Endodermal cell (in vitro differentiated cells): ENCODE results near the gene PTPRM. TPM values are rescaled to one million over a fixed set of nuclear protein-coding genes. Genes with fewer than 3 reads are reported as not detected.

Experiments
- DNase-seq: peaks from one replicate; pipeline ENCODE4 v3.0.0-alpha.2; 2017
- H3K27ac ChIP-seq: 2 replicates; pipeline ENCODE4 v1.5.1; 2013; ENCODE audit warnings: mild to moderate bottlenecking, low read depth, low read length, moderate library complexity
- H3K27me3 ChIP-seq: 2 replicates; pipeline ENCODE4 v1.6.1; 2013; ENCODE audit warnings: mild to moderate bottlenecking, low read length, moderate library complexity; ENCODE audit not compliant: insufficient read depth, control insufficient read depth, poor library complexity, severe bottlenecking
- H3K36me3 ChIP-seq: 2 replicates; pipeline ENCODE4 v1.7.0; 2013; ENCODE audit warnings: mild to moderate bottlenecking, low read length, moderate library complexity; ENCODE audit not compliant: control insufficient read depth, insufficient read depth
- H3K4me1 ChIP-seq: one replicate; pipeline ENCODE4 v1.7.0; 2013; ENCODE audit warnings: low read length; ENCODE audit not compliant: control insufficient read depth, insufficient read depth
- H3K4me3 ChIP-seq: 2 replicates; pipeline ENCODE4 v1.5.1; 2013; ENCODE audit warnings: mild to moderate bottlenecking, low read length, moderate library complexity
- H3K9ac ChIP-seq: 2 replicates; pipeline ENCODE4 v1.6.1; 2013; ENCODE audit warnings: mild to moderate bottlenecking, low read length, moderate library complexity; ENCODE audit not compliant: poor library complexity, severe bottlenecking; ENCODE audit errors: extremely low read depth
- H3K9me3 ChIP-seq: 2 replicates; pipeline ENCODE4 v1.6.1; 2013; ENCODE audit warnings: mild to moderate bottlenecking, low read length, moderate library complexity; ENCODE audit not compliant: control insufficient read depth
- H3K27ac Mint-ChIP-seq: 2 replicates; pipeline ENCODE4 v1.8.0; 2020; ENCODE audit warnings: mixed read lengths
- H3K27me3 Mint-ChIP-seq: 2 replicates; pipeline ENCODE4 v1.8.0; 2021; ENCODE audit warnings: mild to moderate bottlenecking, mixed read lengths; ENCODE audit not compliant: insufficient read depth
- H3K36me3 Mint-ChIP-seq: 2 replicates; pipeline ENCODE4 v1.8.0; 2020; ENCODE audit warnings: low read depth, mixed read lengths
- H3K4me1 Mint-ChIP-seq: 2 replicates; pipeline ENCODE4 v1.8.0; 2020; ENCODE audit warnings: mixed read lengths
- H3K4me3 Mint-ChIP-seq: 2 replicates; pipeline ENCODE4 v1.8.0; 2020; ENCODE audit warnings: mild to moderate bottlenecking, moderate library complexity, mixed read lengths
- H3K9me3 Mint-ChIP-seq: 2 replicates; pipeline ENCODE4 v1.8.0; 2020; ENCODE audit warnings: mild to moderate bottlenecking, mixed read lengths
- WGBS, 2 experiments: methylation state at CpG; one replicate each; pipeline versions ENCODE4 v1.1.5 to v1.1.7; 2013; ENCODE audit warnings: missing lambda C conversion rate in 2 of 2, mixed read lengths in 1 of 2; ENCODE audit not compliant: insufficient coverage in 1 of 2, insufficient read length in 1 of 2; 5-methylcytosine and 5-hydroxymethylcytosine counted together
- total RNA-seq, 2 donors: library from RNA; stranded (reverse); fragmentation: NEBNext Ultra II Directional in 1 of 2; extraction: Animal tissue kit (Norgen Biotek cat#: 25700) in 1 of 2; gene quantifications; 2 replicates in 1 of 2; 3 replicates in 1 of 2; pipeline ENCODE4 v1.2.1, GENCODE V29; 2021
- TF ChIP-seq, protein P1 (sequence below): fragments of 200-600 bp; sonication (generic); conservative IDR thresholded peaks from 2 replicates; pipeline ENCODE4 v1.5.0; 2021; ENCODE audit warnings: antibody characterized with exemption, mild to moderate bottlenecking

The PTPRM gene
- total RNA-seq, 2 donors from 2014 or later: 47.2 to 57.6 TPM

DNA sequence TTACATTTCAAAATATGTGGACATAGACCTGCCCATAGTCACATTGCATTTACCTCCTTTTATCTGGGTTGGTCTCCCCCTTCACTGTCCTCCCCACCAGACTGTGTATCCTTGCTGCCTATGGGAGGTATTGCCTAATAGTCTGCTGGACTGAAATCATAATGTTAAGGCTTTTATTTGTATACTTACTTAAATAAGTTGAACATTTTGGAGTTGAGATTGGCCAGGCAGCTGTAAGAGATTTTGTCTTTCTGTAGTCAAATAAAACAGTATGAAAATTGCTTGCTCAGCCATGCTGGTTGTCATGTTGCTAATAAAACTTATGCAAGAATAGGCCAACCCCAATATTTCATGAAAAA, 280.9 kb downstream of the PTPRM start:
- no peak overlapping the region for H3K4me3 Mint-ChIP-seq
- no peak for DNase-seq
- TF ChIP-seq, protein P1, sequence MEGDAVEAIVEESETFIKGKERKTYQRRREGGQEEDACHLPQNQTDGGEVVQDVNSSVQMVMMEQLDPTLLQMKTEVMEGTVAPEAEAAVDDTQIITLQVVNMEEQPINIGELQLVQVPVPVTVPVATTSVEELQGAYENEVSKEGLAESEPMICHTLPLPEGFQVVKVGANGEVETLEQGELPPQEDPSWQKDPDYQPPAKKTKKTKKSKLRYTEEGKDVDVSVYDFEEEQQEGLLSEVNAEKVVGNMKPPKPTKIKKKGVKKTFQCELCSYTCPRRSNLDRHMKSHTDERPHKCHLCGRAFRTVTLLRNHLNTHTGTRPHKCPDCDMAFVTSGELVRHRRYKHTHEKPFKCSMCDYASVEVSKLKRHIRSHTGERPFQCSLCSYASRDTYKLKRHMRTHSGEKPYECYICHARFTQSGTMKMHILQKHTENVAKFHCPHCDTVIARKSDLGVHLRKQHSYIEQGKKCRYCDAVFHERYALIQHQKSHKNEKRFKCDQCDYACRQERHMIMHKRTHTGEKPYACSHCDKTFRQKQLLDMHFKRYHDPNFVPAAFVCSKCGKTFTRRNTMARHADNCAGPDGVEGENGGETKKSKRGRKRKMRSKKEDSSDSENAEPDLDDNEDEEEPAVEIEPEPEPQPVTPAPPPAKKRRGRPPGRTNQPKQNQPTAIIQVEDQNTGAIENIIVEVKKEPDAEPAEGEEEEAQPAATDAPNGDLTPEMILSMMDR: no peak
- H3K36me3 Mint-ChIP-seq: peaks cover 18% of the 10 kb centered on the region
- Histone ChIP-seq H3K36me3 (peaks cover 12% of the 10 kb centered on the region), H3K9me3 (peaks cover 33% of the 10 kb centered on the region), H3K9ac (no peak overlapping the region), H3K27me3 (no peaks in the 10 kb centered on the region), H3K4me3 (no peak overlapping the region), H3K4me1 (peaks cover 3% of the 10 kb centered on the region), H3K27ac (no peak overlapping the region)
- H3K27ac Mint-ChIP-seq: no peak overlapping the region
- peaks cover 5% of the 10 kb centered on the region for H3K4me1 Mint-ChIP-seq
- peaks cover 29% of the 10 kb centered on the region for H3K9me3 Mint-ChIP-seq
- H3K27me3 Mint-ChIP-seq: no peaks in the 10 kb centered on the region

DNA sequence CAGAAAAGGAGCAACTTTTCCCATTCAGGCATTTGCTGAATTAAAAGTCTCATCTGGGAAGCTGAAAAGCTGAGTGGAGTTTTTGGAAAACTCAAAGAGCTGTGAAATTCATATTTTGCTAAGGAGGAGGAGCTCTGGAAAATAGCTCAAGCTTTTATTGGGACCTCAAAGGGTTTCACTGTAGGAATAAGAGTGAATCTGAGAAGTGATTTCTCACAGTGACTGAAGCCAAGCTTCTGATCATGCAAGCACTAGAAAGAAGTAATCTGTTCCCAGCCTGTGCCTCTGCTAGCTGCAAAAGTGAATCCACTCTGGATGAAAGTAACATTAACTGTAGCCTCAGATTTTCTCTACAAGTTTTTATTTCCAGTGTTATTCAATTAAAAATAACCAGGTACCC, 283.3 kb downstream of the PTPRM start:
- H3K27me3 Mint-ChIP-seq: no peaks in the 10 kb centered on the region
- no peak overlapping the region for H3K27ac ChIP-seq
- no peak overlapping the region for H3K4me3 Mint-ChIP-seq
- DNase-seq: no peak
- H3K27me3 ChIP-seq: no peaks in the 10 kb centered on the region
- H3K36me3 ChIP-seq: no peaks in the 10 kb centered on the region
- H3K9me3 ChIP-seq: peaks cover 11% of the 10 kb centered on the region
- peaks cover 3% of the 10 kb centered on the region for H3K36me3 Mint-ChIP-seq
- H3K4me1 Mint-ChIP-seq: peaks cover 10% of the 10 kb centered on the region
- H3K9me3 Mint-ChIP-seq: peaks cover 7% of the 10 kb centered on the region
- TF ChIP-seq, protein P1: no peak
- H3K4me3 ChIP-seq: no peak overlapping the region
- H3K4me1 ChIP-seq: peaks cover 6% of the 10 kb centered on the region
- no peak overlapping the region for H3K9ac ChIP-seq
- no peak overlapping the region for H3K27ac Mint-ChIP-seq

DNA sequence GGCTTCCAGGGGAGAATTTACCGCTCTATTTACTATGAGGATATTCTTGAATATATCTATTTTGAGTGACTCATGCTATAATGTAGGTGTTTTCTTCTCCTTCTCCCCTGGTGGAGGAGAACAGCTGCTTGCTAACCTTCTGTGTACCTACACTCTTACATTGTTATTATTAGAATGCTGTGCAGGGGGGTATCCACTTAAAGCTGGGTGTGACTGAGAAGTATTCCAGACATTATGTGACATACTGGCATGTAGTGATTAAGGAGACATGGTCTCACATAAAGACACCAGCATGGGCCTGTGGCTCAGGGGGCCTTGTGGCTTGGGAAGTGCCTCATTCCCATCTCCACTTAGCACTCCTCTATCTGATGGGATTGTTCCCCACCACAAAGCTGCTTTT, 287.9 kb downstream of the PTPRM start:
- Histone ChIP-seq H3K4me3 (no peak overlapping the region), H3K36me3 (no peaks in the 10 kb centered on the region), H3K4me1 (peaks cover 7% of the 10 kb centered on the region), H3K27ac (no peak overlapping the region), H3K27me3 (no peaks in the 10 kb centered on the region), H3K9me3 (peaks cover 11% of the 10 kb centered on the region), H3K9ac (no peak overlapping the region)
- Mint-ChIP-seq H3K27ac (no peak overlapping the region), H3K9me3 (peaks cover 4% of the 10 kb centered on the region), H3K36me3 (no peaks in the 10 kb centered on the region), H3K4me1 (peaks cover 12% of the 10 kb centered on the region), H3K4me3 (no peak overlapping the region), H3K27me3 (no peaks in the 10 kb centered on the region)
- no peak for DNase-seq
- TF ChIP-seq, protein P1: no peak
- WGBS, 2 experiments: 100% methylated on average over 1 of the region's 1 CpG; no CpG with 5 or more reads in 1 of the 2 experiments
